Heart left ventricle (tissue), 16 donors: ENCODE data around the gene REEP5. TPM values are rescaled to one million over a fixed set of nuclear protein-coding genes. Genes with fewer than 3 reads are reported as not detected.

ENCODE experiments used
- ATAC-seq, 4 donors: fragments of 200-7000 bp; cut with Tn5 transposase; one replicate each; pipeline ENCODE4 v1.9.1; 2020 to 2022; ENCODE audit warnings: moderate library complexity in 4 of 4, mild to moderate bottlenecking in 3 of 4, moderate number of reproducible peaks in 1 of 4
- DNase-seq, 5 donors: peaks; one replicate each; pipeline ENCODE4 v3.0.0-alpha.2; 2020
- H3K27ac ChIP-seq, 12 donors: fragments of 200-600 bp; sonication (generic) in 4 of 12; one replicate each; pipeline versions ENCODE4 v1.5.0 to v1.8.0; 2016 to 2022; ENCODE audit warnings: mild to moderate bottlenecking in 2 of 12
- H3K27me3 ChIP-seq, 9 donors: fragments of 200-600 bp; sonication (generic) in 2 of 9; one replicate each; pipeline versions ENCODE4 v1.5.1 to v1.8.0; 2016 to 2022; ENCODE audit warnings: mild to moderate bottlenecking in 3 of 9
- H3K36me3 ChIP-seq, 9 donors: fragments of 200-600 bp; sonication (generic) in 2 of 9; one replicate each; pipeline versions ENCODE4 v1.5.0 to v1.8.0; 2018 to 2022; ENCODE audit warnings: mild to moderate bottlenecking in 2 of 9
- H3K4me1 ChIP-seq, 12 donors: fragments of 200-600 bp; sonication (generic) in 4 of 12; one replicate each; pipeline versions ENCODE4 v1.5.0 to v1.8.0; 2016 to 2022; ENCODE audit warnings: mild to moderate bottlenecking in 3 of 12
- H3K4me3 ChIP-seq, 12 donors: fragments of 200-600 bp; sonication (generic) in 4 of 12; one replicate each; pipeline versions ENCODE4 v1.5.0 to v1.8.0; 2017 to 2022; ENCODE audit warnings: mild to moderate bottlenecking in 9 of 12, moderate library complexity in 4 of 12
- H3K9me3 ChIP-seq, 12 donors: fragments of 200-600 bp; sonication (generic) in 4 of 12; one replicate each; pipeline versions ENCODE4 v1.5.0 to v1.8.0; 2016 to 2022; ENCODE audit warnings: mild to moderate bottlenecking in 1 of 12
- POLR2A ChIP-seq, 2 donors: fragments of 450-650 bp; IDR thresholded peaks; one replicate each; pipeline ENCODE4 v1.6.1; 2017; ENCODE audit warnings: antibody characterized with exemption in 2 of 2, mild to moderate bottlenecking in 2 of 2, moderate library complexity in 2 of 2
- WGBS, 4 donors: extraction: QIAGEN DNeasy Blood & Tissue Kit in 2 of 4; methylation state at CpG; one replicate each; pipeline versions ENCODE4 v1.1.5 to v1.1.7; 2013 to 2018; 5-methylcytosine and 5-hydroxymethylcytosine counted together
- intact Hi-C, 10 donors: fragments of 100-400 bp; cut with DNase I; formaldehyde crosslinking; loops; one replicate each; pipeline versions ENCODE4 v1.11.1 to v1.14.2; 2022
- polyA plus RNA-seq, 2 donors: library from polyadenylated mRNA; stranded (reverse); fragments of 200-250 nt; gene quantifications; one replicate each; pipeline ENCODE4 v1.2.3, GENCODE V29; 2013
- total RNA-seq, 9 donors: library from RNA; depleted of rRNA in 2 of 9; stranded (reverse); fragments of >200 nt in 2 of 9; fragmentation: NEBNext Ultra II Directional in 3 of 9; extraction: Animal tissue kit (Norgen Biotek cat#: 25700) in 3 of 9; gene quantifications; one replicate each; pipeline versions ENCODE4 v1.1.0 to v1.2.4, GENCODE V29; 2016 to 2023
- TF ChIP-seq, protein P1 (sequence below), 12 donors: fragments of 200-600 bp; sonication (generic) in 4 of 12; IDR thresholded peaks; one replicate each; pipeline versions ENCODE4 v1.5.0 to v1.8.0; 2018 to 2022; ENCODE audit warnings: antibody characterized with exemption in 12 of 12, mild to moderate bottlenecking in 5 of 12
- donor health status: ischemic (EF 13 %, LVEDD 7.1; RV severe dilation, severe dysfunction).
- donor health status: healthy with polysubstance abuse.
- donor health status: DM: no; HTN: yes; CAD: no.
- donor health status: DM: no; HTN: no; CAD: no.
- donor health status: ischemic (EF 25% LVEDD 6.9; RV normal size, moderate dysfunction).
- donor health status: ischemic (EF 25% LVEDD 5.7; RV mildly dilated, moderate dysfunction).
- donor health status: healthy.
- donor health status: DM: yes; HTN: yes; CAD: no.
- donor health status: ischemic (EF 35%, LVEDD 5.7; RV mildly dilated, moderate dysfunction).
- donor health status: nonischemic (EF 11% LVEDD 7.7; RV severe dilation, severe dysfunction).
- donor health status: DM: yes; HTN: yes; CAD: no.
- donor health status: PGD.
- donor health status: ischemic (EF 29% LVEDD 5.4; RV normal size, mild dysfunction).
- donor health status: nonischemic (EF 23%, LVEDD 6.1; RV moderate dilation, normal function).

REEP5 gene
- total and polyA plus RNA-seq, 11 donors, result 93.5 to 187 (median 133) TPM

DNA sequence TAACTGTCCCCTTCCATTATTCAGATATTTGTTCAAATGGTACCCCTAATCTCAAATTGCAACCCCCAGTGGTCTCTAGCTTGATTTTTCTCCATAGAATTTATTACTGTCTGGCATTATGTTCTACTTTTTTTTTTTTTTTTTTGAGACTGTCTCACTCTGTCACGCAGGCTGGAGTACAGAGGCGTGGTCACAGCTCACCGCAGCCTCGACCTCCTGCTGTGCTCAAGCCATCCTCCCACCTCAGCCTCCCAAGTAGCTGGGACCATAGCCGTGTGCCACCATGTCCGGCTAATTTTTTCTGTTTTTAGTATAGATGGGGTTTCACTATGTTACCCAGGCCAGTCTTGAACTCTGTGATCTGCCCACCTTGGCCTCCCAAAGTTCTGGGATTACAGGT is 2.0 kb upstream of the REEP5 start:
- no peak for TF ChIP-seq POLR2A (IDR thresholded peaks at IDR 0.05)
- peak overlapping the region in 1 of 12 donors; percentile 99 for H3K27ac ChIP-seq
- H3K4me3 ChIP-seq, result peak overlapping the region in 1 of 12 donors; percentile 91
- 86 to 98% (median 94%) methylated on average over 6 of the region's 6 CpGs for WGBS, 4 donors
- H3K9me3 ChIP-seq, result no peaks in the 10 kb centered on the region
- DNase-seq (no peak), ATAC-seq (no peak)
- peaks cover 7 to 52% (median 23%) of the 10 kb centered on the region in 12 donors for H3K4me1 ChIP-seq
- peaks cover 0 to 13% (median 7%) of the 10 kb centered on the region in 9 donors for H3K36me3 ChIP-seq
- H3K27me3 ChIP-seq, result no peaks in the 10 kb centered on the region
- intact Hi-C loops, result loop anchor here in 9 of 10 donors (2.0 to 10.0 kb wide), 10 partner anchors 38 to 593 kb away; partner anchors contain the start of genes SRP19 (in 6 of the 9) and DCP2 (in 5 of the 9)

DNA sequence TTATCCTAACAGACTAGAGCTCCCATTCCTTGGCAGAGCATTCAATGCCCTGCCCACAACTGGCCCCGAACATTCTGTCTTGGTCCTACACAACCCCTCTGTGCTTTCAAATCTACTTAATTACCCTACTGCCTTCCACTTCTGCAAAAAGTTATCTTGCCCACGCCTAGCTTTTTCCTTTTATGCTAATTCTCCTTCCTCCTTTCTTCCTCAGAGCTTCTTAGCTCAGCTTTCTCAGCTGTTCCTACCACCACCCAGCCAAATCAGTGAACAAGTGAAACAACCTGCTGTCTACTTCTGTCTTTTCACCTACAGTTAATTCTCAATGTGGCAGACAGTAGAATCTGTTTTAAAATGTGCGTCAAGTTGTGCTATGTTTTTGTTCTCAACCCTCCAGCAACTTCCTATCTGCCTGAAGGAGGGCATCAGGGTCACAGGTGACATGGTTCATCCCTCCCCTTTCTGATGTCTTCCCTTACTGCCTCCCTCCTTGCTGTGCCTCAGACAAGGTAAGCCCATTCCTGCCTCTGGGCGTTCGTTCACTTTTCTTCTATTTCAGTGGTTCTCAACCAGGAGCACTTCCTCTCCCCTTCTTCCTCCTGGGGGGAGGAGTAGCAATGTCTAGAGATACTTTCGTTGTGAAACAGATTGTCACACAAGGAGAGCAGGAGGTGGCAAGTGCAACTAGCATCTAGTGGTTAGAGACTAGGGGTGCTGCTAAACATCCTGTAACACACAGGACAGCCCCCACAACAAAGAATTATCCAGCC is 1.3 kb upstream of the REEP5 start:
- no peak for DNase-seq
- 57 to 68% (median 58%) methylated on average over 6 of the region's 6 CpGs for WGBS, 4 donors
- ATAC-seq, result no peak
- peak overlapping the region in 5 of 12 donors; percentile 24 to 99 (median 98) for H3K27ac ChIP-seq
- TF ChIP-seq, protein P1, sequence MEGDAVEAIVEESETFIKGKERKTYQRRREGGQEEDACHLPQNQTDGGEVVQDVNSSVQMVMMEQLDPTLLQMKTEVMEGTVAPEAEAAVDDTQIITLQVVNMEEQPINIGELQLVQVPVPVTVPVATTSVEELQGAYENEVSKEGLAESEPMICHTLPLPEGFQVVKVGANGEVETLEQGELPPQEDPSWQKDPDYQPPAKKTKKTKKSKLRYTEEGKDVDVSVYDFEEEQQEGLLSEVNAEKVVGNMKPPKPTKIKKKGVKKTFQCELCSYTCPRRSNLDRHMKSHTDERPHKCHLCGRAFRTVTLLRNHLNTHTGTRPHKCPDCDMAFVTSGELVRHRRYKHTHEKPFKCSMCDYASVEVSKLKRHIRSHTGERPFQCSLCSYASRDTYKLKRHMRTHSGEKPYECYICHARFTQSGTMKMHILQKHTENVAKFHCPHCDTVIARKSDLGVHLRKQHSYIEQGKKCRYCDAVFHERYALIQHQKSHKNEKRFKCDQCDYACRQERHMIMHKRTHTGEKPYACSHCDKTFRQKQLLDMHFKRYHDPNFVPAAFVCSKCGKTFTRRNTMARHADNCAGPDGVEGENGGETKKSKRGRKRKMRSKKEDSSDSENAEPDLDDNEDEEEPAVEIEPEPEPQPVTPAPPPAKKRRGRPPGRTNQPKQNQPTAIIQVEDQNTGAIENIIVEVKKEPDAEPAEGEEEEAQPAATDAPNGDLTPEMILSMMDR (IDR thresholded peaks at IDR 0.05), result no peak
- TF ChIP-seq POLR2A (IDR thresholded peaks at IDR 0.05), result no peak
- no peaks in the 10 kb centered on the region for H3K27me3 ChIP-seq
- H3K9me3 ChIP-seq, result no peaks in the 10 kb centered on the region
- H3K4me3 ChIP-seq, result peak overlapping the region in 7 of 12 donors; percentile 85 to 99 (median 91)
- peaks cover 7 to 52% (median 29%) of the 10 kb centered on the region in 12 donors for H3K4me1 ChIP-seq
- intact Hi-C loops, result loop anchor here in 9 of 10 donors (2.0 to 10.0 kb wide), 10 partner anchors 39 to 594 kb away; partner anchors contain the start of genes SRP19 (in 6 of the 9) and DCP2 (in 5 of the 9)
- H3K36me3 ChIP-seq, result peaks cover 0 to 20% (median 13%) of the 10 kb centered on the region in 9 donors

DNA sequence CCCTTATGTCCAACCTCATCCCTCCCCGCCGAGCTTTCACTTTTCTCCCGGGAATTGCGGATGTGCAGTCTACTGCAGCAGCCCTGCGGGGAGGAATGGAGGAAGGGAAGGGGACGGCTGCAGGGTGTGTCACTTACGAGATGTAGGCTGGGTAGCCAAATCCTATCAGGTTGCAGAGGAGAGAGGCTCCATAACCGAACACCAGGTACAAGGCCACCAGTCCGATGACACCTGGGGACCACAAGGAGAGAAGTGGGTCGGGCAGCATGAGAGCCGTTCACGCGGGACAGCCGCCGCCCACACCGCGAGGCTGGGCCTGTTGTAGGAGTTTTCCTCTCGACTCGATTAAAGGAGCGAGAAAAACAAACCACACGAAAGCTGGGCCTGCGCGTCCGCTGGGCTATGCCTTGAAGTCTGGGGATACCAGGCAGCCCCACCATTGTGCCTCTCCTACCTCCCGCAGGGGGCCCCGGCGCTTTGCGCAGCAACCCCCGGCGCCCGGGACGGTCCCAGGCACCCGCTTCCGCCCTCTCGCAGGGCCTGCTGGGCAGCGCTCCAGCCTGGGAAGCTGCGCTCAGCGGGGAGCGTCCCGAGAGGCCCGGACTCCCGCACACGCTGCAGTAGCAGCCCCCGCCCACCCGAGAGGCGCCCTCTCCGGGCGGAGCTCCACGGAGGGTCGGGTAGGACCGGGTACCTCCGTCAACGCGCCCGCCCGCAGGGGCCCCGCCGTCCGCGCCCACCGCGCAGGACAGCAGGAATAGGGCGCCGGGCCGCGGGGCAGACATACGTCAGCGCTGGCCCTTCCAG is 798 bp downstream of the REEP5 start:
- TF ChIP-seq POLR2A (IDR thresholded peaks at IDR 0.05), result no peak
- TF ChIP-seq, protein P1 (IDR thresholded peaks at IDR 0.05), result peak in 4 of 12 donors; percentile 7 to 29 (median 16)
- ATAC-seq (peak; percentile 67 to 88 (median 82)), DNase-seq (peak; percentile 74 to 89 (median 78))
- Histone ChIP-seq H3K9me3 (no peaks in the 10 kb centered on the region), H3K27ac (peak overlapping the region; percentile 88 to 100 (median 98)), H3K36me3 (peaks cover 0 to 41% (median 34%) of the 10 kb centered on the region in 9 donors), H3K4me1 (peaks cover 7 to 65% (median 50%) of the 10 kb centered on the region in 12 donors), H3K4me3 (peak overlapping the region; percentile 81 to 99 (median 91)), H3K27me3 (no peaks in the 10 kb centered on the region)
- 0 to 1% (median 1%) methylated on average over 23 to 68 of the region's 68 CpGs for WGBS, 4 donors
- intact Hi-C loops, result loop anchor here in 9 of 10 donors (2.0 to 10.0 kb wide), 10 partner anchors 39 to 596 kb away; partner anchors contain the start of genes SRP19 (in 7 of the 9) and DCP2 (in 4 of the 9)

DNA sequence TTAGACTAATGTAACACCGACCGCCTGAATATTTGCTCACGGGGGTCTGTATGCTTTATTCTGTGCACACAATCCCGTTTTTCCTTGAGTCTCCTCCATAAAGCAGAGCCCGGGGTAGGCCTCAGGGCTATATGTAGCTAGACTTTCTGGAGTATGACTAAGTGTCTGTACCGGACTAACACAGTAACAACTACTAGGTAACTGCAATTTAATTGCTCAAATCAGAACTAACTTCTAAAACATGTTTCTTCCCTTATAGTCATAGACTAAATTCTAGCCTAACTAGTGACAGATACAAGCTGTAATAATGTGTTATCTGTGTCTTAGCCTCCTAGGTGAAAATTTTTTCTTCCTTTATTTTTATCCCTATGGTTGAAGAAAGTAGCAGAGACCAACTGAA is 2.1 kb downstream of the REEP5 start:
- Histone ChIP-seq H3K27ac (peak overlapping the region in 4 of 12 donors; percentile 97 to 100 (median 98)), H3K9me3 (no peaks in the 10 kb centered on the region), H3K36me3 (peaks cover 0 to 50% (median 44%) of the 10 kb centered on the region in 9 donors), H3K4me1 (peaks cover 7 to 78% (median 62%) of the 10 kb centered on the region in 12 donors), H3K4me3 (peak overlapping the region in 3 of 12 donors; percentile 85 to 99 (median 89)), H3K27me3 (no peaks in the 10 kb centered on the region)
- no peak for ATAC-seq
- WGBS, 4 donors, result 90 to 95% (median 92%) methylated on average over 6 of the region's 6 CpGs
- intact Hi-C loops, result loop anchor here in 9 of 10 donors (2.0 to 10.0 kb wide), 10 partner anchors 38 to 597 kb away; partner anchors contain the start of genes SRP19 (in 8 of the 9) and DCP2 (in 4 of the 9)
- no peak for DNase-seq
- no peak for TF ChIP-seq POLR2A (IDR thresholded peaks at IDR 0.05)
- TF ChIP-seq, protein P1 (IDR thresholded peaks at IDR 0.05), result no peak
